Measurements from ENCODE around the gene TOR1A. TPM values are rescaled to one million over a fixed set of nuclear protein-coding genes. Genes with fewer than 3 reads are reported as not detected.

TOR1A gene
- polyA plus RNA-seq, 1 donor (not counting 4 experiments of a cell fraction or from before 2014, with no cell fraction given), result 60.6 TPM

DNA sequence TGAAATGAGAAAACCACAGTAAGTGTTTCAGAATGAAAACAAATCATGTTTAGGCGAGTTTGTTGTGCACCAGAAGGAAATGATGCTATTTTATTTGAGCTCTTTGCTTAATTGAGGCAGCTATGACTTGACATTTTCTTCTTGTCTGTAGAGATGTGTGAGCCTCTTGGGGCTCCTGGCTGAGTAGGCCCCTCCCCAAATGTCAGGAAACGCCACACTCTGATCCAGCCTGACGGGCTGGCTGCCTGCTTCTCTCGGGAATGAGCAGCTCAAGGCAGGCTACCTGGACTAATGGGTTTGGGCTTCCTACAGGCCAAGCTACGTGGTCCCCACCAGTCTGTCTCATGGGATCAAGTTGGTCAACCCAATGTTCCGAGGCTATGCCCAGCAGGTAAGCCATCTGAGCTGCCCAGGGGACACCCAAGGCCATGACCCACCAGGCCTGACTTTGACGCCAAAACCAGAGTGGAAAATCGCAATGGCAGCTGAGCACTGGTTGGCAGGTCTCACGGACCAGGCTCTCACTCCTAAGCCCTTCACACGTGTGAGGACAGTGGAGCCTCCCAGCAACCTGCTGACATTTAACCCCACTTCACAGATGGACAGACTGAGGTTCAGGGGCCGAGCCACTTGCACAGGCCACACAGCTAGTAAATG is 41.2 kb upstream of the TOR1A start:
- no peaks in the 10 kb centered on the region for H3K9me1 ChIP-seq (ENCODE audit: control insufficient read depth, extremely low read depth, insufficient read depth, low read length)
- no peak for TF ChIP-seq EZH2 (IDR thresholded peaks at IDR 0.05; ENCODE audit: low read length)
- TF ChIP-seq, protein P1, sequence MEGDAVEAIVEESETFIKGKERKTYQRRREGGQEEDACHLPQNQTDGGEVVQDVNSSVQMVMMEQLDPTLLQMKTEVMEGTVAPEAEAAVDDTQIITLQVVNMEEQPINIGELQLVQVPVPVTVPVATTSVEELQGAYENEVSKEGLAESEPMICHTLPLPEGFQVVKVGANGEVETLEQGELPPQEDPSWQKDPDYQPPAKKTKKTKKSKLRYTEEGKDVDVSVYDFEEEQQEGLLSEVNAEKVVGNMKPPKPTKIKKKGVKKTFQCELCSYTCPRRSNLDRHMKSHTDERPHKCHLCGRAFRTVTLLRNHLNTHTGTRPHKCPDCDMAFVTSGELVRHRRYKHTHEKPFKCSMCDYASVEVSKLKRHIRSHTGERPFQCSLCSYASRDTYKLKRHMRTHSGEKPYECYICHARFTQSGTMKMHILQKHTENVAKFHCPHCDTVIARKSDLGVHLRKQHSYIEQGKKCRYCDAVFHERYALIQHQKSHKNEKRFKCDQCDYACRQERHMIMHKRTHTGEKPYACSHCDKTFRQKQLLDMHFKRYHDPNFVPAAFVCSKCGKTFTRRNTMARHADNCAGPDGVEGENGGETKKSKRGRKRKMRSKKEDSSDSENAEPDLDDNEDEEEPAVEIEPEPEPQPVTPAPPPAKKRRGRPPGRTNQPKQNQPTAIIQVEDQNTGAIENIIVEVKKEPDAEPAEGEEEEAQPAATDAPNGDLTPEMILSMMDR (optimal IDR thresholded peaks at IDR 0.05 in 1 of 3, IDR thresholded peaks at IDR 0.05 in 1 of 3, conservative IDR thresholded peaks at IDR 0.05 in 1 of 3; ENCODE audit: extremely low read depth in 1 of 3, insufficient read depth in 2 of 3, low read length in 3 of 3), result no peak
- no peak overlapping the region for H3K4me3 ChIP-seq (ENCODE audit: control insufficient read depth in 2 of 3, extremely low read depth in 1 of 3, insufficient read depth in 2 of 3, low read depth in 1 of 3, low read length in 3 of 3)
- H3K27ac ChIP-seq (ENCODE audit: control insufficient read depth, insufficient read depth, low read length), result no peak overlapping the region
- DNase-seq (ENCODE audit: low read depth, low spot score), result no peak
- H2AFZ ChIP-seq (ENCODE audit: control insufficient read depth, low read length), result no peak overlapping the region
- no peaks in the 10 kb centered on the region for H4K20me1 ChIP-seq (ENCODE audit: control insufficient read depth, extremely low read depth, insufficient read depth, low read length)
- no peaks in the 10 kb centered on the region for H3K9me3 ChIP-seq (ENCODE audit: control insufficient read depth, low read depth, low read length)
- H3K4me1 ChIP-seq (ENCODE audit: control insufficient read depth, extremely low read depth, insufficient read depth, low read length), result peaks cover 8% of the 10 kb centered on the region
- no peak for FAIRE-seq
- H3K36me3 ChIP-seq (ENCODE audit: control insufficient read depth in 2 of 2, extremely low read depth in 1 of 2, insufficient read depth in 2 of 2, low read length in 2 of 2), result peaks cover 11 to 18% of the 10 kb centered on the region in 2 experiments
- no peaks in the 10 kb centered on the region for H3K27me3 ChIP-seq (ENCODE audit: control insufficient read depth, extremely low read depth, insufficient read depth, low read length)
- H3K79me2 ChIP-seq (ENCODE audit: control insufficient read depth, insufficient read depth, low read length), result no peaks in the 10 kb centered on the region
- no peak overlapping the region for H3K4me2 ChIP-seq (ENCODE audit: control insufficient read depth, extremely low read depth, insufficient read depth, low read depth, low read length)
- no peak overlapping the region for H3K9ac ChIP-seq (ENCODE audit: control insufficient read depth, extremely low read depth, insufficient read depth, low read length)
- dilution Hi-C loops (cut with MboI; ENCODE audit: extremely low pct_ligation_motif_present, low sequenced_read_pairs), result no loop called here

DNA sequence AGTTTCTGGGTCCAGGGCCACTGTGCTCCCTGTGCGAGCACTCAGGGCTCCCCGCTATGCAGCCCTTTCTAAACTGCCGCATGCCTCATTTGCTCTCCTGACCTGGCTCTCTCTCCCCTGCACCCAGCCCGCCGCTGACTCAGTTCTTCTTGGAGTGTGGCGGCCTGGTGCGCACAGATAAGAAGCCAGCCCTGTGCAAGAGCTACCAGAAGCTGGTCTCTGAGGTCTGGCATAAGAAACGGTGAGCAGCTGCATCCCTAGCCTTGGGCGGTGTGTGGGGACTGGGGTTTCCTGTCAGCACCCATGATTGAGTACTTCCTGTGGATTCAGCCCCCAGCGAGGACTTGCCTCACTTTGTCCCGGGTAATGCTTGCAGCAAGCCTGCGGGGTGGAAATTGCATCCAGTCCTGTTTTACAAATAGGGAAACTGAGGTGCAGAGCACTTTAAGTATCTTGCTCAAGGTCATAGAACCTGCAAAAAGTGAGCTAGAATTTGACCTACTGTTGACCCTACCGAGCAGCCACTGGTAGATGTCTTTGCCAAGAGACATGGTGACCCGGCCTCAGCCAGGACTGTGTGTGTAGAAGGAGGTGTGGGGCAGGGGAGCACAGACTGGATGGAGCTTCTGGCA is 39.2 kb upstream of the TOR1A start:
- Histone ChIP-seq H3K27me3 (ENCODE audit: control insufficient read depth, extremely low read depth, insufficient read depth, low read length) (no peaks in the 10 kb centered on the region), H3K9me1 (ENCODE audit: control insufficient read depth, extremely low read depth, insufficient read depth, low read length) (no peaks in the 10 kb centered on the region), H3K27ac (ENCODE audit: control insufficient read depth, insufficient read depth, low read length) (no peak overlapping the region), H2AFZ (ENCODE audit: control insufficient read depth, low read length) (no peak overlapping the region), H3K4me2 (ENCODE audit: control insufficient read depth, extremely low read depth, insufficient read depth, low read depth, low read length) (peak overlapping the region; percentile 37), H3K36me3 (ENCODE audit: control insufficient read depth in 2 of 2, extremely low read depth in 1 of 2, insufficient read depth in 2 of 2, low read length in 2 of 2) (peaks cover 11 to 21% of the 10 kb centered on the region in 2 experiments), H3K4me1 (ENCODE audit: control insufficient read depth, extremely low read depth, insufficient read depth, low read length) (peaks cover 8% of the 10 kb centered on the region), H3K4me3 (ENCODE audit: control insufficient read depth in 2 of 3, extremely low read depth in 1 of 3, insufficient read depth in 2 of 3, low read depth in 1 of 3, low read length in 3 of 3) (no peak overlapping the region), H4K20me1 (ENCODE audit: control insufficient read depth, extremely low read depth, insufficient read depth, low read length) (no peaks in the 10 kb centered on the region), H3K9me3 (ENCODE audit: control insufficient read depth, low read depth, low read length) (no peaks in the 10 kb centered on the region), H3K79me2 (ENCODE audit: control insufficient read depth, insufficient read depth, low read length) (no peaks in the 10 kb centered on the region), H3K9ac (ENCODE audit: control insufficient read depth, extremely low read depth, insufficient read depth, low read length) (no peak overlapping the region)
- no peak for TF ChIP-seq EZH2 (IDR thresholded peaks at IDR 0.05; ENCODE audit: low read length)
- TF ChIP-seq, protein P1 (optimal IDR thresholded peaks at IDR 0.05 in 1 of 3, IDR thresholded peaks at IDR 0.05 in 1 of 3, conservative IDR thresholded peaks at IDR 0.05 in 1 of 3; ENCODE audit: extremely low read depth in 1 of 3, insufficient read depth in 2 of 3, low read length in 3 of 3), result no peak
- dilution Hi-C loops (cut with MboI; ENCODE audit: extremely low pct_ligation_motif_present, low sequenced_read_pairs), result no loop called here
- FAIRE-seq (no peak), DNase-seq (ENCODE audit: low read depth, low spot score) (no peak)

Data from keratinocyte (primary cell).